Activated CD8-positive, alpha-beta memory T cell treated with anti-CD3 and anti-CD28 coated beads, Interleukin-2, amount 50 U/mL, for 1 hour (primary cell): ENCODE results near the gene TRAPPC5.

Source experiments
- DNase-seq: peaks from one replicate; pipeline ENCODE4 v3.0.0-alpha.2; 2020; ENCODE audit errors: extremely low read depth

Gene TRAPPC5

GRCh38 chr19:7676376-7676775, 4.3 kb upstream of the TRAPPC5 start:
- DNase-seq: no peak

GRCh38 chr19:7676854-7677253, 3.8 kb upstream of the TRAPPC5 start, which contains the start of gene MCEMP1:
TSS of gene MCEMP1 (plus strand) at chr19:7677090. CDS start at chr19:7677121, 31 bp downstream.
- DNase-seq: no peak

- no peak for DNase-seq
Observed at GRCh38 chr19:7677669-7678311, 2.8 kb upstream of the TRAPPC5 start.

- DNase-seq: peak; percentile 28
Observed at GRCh38 chr19:7678971-7679751, 1.5 kb upstream of the TRAPPC5 start.

- no peak for DNase-seq
Observed at GRCh38 chr19:7679771-7680605, 645 bp upstream of the TRAPPC5 start.

DNA sequence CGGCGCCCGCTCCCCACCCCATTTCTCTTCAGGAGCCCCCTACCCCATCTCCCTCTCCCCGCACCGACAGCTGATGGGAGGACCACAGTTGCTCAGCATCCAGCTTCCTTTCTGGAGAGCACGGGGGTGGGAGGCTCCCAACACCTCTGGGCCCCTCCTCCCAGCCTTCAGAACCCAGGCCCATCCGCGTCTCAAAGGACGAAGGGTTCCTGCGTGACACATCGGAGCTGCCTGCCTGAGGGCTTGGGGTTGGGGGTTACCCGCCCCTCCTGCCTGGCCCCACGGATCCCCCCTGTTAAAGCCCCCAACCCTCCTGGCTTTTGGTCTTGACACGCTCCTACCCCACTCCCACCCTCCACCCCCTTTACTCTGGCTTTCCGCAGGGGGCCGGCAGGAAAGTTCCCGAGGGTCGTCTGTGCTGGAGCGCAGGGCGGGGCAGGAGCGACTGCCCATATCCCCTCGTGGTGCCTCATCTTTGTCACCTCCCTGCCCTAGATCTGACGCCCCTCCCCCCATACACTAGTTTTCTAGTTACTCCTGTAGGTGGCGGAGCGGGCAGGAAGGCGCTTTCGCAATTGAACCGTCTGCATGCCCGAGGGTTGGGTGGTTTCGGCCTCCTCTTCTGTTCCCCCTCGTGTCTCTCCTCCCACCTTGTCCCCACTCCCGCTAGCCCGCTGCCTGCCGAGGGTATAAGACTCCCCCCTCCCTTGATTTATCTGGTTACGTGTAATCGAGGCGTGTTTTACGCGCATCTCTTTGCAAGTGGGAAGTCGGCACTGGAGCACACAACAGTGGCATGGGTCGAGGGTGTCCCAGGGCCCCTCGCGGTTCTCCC, 924 bp downstream of the TRAPPC5 start:
- peak; percentile 81 for DNase-seq

DNA sequence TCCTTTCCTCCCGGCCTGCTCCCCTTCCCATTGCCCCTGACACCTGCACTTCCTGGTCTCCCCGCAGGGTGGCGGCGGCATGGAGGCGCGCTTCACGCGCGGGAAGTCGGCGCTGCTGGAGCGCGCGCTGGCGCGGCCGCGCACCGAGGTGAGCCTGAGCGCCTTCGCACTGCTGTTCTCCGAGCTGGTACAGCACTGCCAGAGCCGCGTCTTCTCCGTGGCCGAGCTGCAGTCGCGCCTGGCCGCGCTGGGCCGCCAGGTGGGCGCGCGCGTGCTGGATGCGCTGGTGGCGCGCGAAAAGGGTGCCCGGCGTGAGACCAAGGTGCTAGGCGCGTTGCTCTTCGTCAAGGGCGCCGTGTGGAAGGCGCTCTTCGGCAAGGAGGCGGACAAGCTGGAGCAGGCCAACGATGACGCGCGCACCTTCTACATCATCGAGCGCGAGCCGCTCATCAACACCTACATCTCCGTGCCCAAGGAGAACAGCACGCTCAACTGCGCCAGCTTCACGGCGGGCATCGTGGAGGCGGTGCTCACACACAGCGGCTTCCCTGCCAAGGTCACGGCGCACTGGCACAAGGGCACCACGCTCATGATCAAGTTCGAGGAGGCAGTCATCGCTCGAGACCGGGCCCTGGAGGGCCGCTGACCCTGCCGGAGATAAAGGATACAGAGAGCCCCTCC, 1.7 kb downstream of the TRAPPC5 start:
- DNase-seq: no peak

DNA sequence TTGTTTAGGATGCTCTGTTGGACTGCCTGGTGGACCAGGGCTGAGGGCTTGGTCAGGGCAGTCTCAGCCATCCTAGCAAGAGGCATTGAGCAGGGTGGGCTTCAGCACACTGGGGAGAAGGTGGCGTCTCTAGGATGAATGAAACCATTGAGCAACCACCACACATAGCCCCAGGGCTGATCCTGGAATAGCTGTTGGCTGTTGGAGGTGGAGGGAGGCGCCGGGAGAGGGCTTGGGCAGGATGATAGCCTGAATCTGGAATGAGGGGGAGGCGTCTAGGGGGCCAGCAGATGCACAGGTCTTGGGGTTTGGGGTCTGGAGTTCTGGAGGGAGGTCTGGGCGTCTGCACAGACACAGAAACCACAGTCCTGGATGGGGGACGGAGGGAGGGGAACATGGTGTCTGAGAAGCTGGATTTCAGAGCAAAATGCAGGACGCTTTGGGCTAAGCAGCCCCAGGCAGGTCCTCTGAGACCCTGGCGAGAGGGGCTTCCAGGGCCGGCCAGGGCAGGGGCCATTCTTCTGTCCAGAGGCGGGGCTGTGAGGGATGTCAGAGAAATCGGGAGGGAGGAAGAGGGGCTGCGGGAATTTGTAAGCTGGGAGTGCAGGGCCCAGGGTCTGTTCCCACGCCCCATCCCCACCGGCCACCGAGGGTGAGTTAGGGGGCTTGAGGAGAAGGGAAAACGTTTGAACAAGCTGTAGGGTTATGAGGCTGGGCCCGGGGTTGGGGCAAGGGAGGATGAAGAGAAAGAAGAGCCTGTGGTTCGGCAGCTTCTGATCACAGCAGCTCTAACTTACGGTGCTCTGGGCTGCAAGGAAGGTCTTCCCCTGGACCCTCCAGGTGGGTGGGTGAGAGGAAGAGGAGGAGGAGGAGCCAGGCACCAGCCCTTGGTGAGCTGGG, 5.2 kb downstream of the TRAPPC5 start:
- no peak for DNase-seq

- no peak for DNase-seq
Observed at GRCh38 chr19:7687177-7687576, 6.5 kb downstream of the TRAPPC5 start.

GRCh38 chr19:7689165-7689564, 8.5 kb downstream of the TRAPPC5 start:
- no peak for DNase-seq

DNA sequence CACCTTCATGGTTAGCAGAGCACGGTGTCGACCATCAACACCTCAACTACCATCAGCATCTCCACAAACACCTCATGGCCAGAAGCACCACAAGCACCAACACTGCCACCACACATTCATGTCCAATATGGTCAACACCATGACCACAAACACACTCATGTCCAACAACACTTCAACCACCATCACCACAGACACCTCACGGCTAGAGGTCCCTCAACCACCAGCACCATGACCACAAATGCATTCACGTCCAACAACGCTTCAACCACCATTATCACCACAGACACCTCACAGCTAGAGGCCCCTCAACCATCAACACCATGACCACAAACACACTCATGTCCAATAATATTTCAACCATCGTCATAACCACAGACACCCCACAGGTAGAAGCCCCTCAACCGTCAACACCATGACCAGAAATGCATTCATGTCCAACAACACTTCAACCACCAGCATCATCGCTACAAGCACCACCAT, 10.2 kb downstream of the TRAPPC5 start:
- no peak for DNase-seq

DNA sequence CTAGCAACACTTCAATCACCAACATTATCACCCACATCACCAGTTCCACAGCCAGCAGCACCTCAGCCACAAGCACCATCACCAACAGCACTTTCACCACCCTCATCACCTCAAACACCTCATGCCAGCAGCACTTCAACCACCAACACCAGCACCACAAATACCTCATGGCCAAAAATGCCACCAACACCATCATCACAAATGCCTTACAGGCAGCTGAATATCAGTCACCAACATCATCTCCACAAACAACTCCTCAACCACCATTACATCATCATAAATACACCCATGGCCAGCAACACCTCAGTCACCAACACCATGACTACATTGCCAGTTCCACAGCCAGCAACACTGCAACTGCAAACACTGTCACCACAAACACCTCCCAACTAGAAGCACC, 10.9 kb downstream of the TRAPPC5 start:
- no peak for DNase-seq

GRCh38 chr19:7692417-7693088, 11.9 kb downstream of the TRAPPC5 start:
- DNase-seq: no peak

GRCh38 chr19:7694499-7694898, 13.9 kb downstream of the TRAPPC5 start:
- DNase-seq: no peak

- DNase-seq: no peak
Observed at GRCh38 chr19:7697721-7698287, 17.2 kb downstream of the TRAPPC5 start.

DNA sequence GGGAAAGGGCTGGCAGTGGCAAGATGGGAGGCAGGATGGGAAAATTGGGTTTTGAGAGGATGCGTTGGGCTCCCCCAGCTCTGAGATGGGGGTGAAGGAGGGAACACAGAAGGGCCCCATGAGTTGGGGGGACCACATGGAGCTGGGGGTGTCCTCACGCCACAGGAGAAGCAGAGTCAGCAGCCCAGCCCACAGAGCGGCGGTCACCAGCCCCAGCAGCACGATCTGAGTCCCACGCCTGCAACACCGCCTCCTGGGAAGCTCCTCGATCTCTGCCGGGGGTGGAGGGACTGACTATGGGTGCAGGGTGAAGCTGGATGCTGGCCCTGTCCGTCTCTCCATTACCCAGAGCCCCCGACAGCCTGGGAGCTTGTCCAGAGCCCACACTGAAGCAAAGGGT, 17.9 kb downstream of the TRAPPC5 start:
- no peak for DNase-seq

DNA sequence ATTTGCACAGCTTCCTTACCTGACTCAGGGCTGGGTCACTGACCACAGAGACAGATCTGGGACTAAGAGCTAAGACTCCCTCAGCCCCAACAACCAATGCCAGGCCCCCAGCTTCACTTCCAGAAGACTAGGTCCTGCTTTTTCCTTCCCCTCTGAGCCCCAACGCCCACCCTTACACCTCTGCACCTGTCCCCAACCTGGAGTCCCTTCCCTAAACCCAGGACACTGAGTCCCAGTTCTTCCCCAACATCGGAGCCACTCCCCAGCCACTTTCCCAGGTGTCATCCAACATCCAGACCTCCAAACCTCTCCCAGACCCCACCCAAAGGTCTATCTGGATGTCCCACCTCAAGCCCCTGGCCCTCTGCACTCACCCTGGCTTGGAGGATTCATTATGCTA, 18.4 kb downstream of the TRAPPC5 start:
- no peak for DNase-seq

- DNase-seq: no peak
Observed at GRCh38 chr19:7699417-7700401, 19.1 kb downstream of the TRAPPC5 start.
